ENCODE results near the gene ZFYVE28.

DNA sequence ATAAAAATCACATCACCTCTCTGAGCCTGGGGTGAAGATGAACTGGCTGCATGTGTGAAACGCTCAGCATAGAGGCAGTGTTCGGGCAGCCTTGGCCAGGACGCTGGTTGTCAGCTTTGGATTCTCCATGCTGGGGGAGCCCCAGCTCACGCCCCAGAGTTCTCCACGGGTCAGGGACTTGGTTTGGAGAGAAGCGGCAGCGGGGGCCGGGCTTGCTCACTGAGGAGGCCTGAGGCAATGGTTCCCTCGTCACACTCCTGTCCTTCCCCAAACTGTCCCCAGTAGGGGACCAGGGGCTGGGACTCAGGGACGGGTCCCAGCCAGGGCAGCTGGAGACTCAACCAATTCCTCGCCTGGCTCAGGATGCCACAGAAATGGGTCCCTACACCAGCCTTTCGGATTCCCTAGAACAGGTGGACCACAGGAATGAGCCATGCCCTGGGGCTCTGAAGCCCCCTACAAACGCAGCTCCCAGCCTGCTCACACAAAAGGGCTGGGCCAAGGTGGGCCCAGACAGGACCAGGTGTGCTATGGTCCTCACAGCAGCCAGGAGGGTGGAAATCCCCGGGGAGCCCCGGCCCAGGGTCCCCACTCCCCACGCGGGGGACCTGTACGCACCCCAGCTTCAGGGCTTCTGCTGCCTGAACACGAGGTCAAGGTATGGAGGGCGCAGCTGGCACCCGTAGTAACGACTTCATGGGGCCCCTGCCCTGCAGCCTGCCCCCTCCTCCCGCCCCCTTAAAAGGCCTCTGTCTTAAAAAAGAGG, 157.9 kb downstream of the ZFYVE28 start:
- TF ChIP-seq, protein P1, sequence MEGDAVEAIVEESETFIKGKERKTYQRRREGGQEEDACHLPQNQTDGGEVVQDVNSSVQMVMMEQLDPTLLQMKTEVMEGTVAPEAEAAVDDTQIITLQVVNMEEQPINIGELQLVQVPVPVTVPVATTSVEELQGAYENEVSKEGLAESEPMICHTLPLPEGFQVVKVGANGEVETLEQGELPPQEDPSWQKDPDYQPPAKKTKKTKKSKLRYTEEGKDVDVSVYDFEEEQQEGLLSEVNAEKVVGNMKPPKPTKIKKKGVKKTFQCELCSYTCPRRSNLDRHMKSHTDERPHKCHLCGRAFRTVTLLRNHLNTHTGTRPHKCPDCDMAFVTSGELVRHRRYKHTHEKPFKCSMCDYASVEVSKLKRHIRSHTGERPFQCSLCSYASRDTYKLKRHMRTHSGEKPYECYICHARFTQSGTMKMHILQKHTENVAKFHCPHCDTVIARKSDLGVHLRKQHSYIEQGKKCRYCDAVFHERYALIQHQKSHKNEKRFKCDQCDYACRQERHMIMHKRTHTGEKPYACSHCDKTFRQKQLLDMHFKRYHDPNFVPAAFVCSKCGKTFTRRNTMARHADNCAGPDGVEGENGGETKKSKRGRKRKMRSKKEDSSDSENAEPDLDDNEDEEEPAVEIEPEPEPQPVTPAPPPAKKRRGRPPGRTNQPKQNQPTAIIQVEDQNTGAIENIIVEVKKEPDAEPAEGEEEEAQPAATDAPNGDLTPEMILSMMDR (IDR thresholded peaks at IDR 0.05) = no peak
- TF ChIP-seq POLR2A (IDR thresholded peaks at IDR 0.05) = no peak

All from body of pancreas (tissue), 4 donors.